Measurements from ENCODE around the gene CCNY.

CCNY gene

DNA sequence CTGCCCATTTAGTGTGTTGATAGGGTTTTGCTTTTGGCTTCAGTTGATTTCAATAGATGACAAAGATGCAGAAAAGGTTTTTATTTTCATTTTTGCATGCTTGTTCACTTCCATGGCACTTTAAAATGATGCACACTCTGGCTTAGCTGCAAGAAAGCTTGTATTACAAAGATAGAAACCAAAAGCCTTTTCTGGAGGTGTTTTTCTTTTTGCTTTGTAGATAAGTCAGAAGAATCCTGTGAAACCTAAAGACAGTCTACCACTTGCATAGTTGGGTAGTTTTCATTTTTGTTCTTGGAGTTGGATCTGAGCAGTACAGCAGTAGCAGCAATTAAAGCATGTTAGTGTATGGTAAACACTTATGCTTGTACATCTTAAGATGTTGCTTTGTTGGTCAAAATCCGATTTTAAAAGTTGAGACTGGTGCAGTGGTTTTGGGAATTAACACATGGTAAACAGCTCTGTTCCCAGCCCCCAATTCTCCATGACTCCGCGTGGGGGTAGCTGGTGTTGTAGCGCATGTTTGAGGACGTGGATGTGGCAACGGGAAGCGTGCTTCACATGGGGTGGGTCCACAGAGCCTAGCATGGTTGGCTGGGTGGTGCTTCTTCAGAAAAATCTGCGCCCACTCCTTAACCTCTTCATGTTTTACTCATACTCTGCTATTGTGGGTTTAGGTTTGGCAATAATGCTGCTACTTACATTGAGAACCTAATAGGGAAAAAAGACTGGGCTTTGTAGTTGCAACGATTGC is 19.8 kb downstream of the CCNY start:
- DNase-seq (ENCODE audit: low read depth) = no peak

DNA sequence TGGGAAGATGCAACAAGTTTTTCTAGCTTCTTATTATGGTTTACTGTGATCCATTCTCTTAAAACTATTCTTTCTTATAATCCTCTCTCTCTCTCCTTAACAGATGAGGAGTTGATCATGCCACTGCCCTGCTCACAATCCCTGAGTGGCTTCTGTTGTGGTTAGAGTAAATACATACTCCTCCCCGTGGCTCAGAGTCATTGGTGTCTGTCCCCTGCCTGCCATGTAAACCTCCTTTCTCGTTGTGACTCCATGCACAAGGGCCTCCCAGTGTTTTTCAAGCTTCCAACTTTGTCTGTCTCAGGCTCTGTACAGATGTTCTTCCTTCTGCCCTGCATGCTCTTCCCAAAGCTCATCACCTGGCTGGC is 20.4 kb downstream of the CCNY start:
- no peak for DNase-seq (ENCODE audit: low read depth)

DNA sequence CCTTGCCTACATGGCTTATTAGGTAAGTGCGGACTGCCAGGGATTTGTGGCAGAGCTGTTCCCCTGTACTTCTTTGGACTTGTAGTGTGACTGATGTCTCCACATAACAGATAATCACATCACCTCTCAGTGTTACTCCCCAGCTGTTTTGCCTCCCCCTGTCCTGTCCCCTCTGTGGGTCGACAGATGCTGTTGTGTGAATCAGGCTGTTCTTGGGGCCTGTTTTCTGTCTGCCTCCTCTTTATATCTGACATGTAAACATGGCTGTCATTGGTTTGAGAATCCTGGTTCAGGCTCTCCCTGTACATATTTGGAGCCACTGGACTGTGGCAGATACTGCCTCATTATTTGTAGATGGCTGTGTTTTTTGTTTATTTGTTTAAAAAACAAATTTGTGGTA is 22.7 kb downstream of the CCNY start:
- no peak for DNase-seq (ENCODE audit: low read depth)

DNA sequence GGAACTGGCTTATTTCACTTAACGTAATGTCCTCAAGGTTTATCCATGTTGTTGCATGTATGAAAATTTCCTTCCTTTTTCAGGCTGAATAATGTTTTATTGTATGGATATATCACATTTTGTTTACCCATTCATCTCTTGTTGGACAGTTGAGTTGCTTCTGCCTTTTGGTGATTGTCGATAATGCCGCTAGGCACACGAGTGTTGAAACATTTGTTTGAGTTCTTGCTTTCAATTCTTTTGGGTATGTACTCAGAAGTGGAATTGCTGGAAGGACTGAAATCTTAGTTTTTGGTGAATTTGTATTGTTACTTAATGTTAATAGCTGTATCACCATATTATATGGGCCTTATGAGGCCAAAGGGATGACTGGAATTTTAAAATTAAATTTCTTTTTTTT is 23.6 kb downstream of the CCNY start:
- no peak for DNase-seq (ENCODE audit: low read depth)

DNA sequence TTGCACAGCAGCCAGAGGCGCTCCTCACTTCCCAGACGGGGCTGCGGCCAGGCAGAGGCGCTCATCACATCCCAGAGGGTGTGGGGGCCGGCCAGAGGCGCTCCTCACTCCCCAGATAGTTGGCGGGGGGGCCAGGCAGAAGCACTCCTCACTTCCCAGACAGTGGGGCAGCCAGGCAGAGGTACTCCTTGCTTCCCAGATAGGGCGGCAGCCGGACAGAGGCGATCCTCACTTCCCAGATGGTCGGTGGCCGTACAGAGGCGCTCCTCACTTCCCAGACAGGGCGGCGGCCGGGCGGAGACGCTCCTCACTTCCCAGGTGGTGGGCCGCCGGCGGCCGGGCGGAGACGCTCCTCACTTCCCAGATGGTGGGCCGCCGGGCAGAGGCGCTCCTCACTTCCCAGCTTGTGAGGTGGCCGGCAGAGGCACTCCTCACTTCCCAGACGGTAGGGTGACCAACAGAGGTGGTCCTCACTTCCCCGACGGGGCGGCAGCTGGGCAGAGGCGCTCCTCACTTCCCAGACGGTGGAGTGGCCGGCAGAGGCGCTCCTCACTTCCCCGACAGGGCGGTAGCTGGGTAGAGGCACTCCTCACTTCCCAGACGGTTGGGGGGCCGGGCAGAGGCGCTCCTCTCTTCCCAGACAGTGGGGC is 26.5 kb downstream of the CCNY start:
- DNase-seq (ENCODE audit: low read depth) = no peak

DNA sequence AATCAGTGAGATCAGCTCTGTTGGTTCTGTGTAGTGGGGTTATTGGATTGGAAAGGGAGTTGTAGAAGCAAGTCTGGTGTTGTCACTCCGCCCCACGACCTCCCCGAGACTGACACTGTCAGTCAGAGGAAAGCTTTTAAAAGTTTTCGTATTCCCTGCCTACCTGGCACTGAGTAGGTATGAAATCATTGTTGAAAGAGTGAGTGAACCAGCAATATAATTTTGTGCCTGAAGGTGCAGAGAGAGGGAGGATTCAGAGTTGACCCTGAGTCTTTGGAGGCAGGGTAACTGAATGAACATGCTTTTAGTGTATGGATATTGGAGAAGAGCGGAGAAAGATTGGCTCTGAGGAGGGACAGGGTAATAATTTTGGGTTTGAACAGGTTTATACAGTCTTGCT is 27.3 kb downstream of the CCNY start:
- no peak for DNase-seq (ENCODE audit: low read depth)

DNA sequence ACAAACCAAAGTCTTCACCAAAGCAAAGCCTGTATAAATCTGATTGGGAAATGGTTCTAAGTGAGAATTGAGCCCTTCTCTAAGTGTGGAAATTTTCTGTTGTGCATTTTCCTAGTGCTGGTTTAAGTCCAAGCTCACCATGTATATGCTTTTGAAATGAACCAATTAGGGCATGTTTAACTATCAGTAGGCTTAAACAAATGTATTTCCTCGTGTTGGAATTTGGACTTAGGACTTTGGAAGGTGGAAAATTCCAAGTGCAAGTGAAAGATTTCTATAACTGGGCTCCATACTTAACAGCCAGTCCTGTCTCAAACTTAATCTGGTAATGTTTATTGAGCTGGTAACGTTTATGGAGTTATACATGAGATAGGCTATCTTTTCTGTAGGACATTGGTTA is 28.5 kb downstream of the CCNY start:
- no peak for DNase-seq (ENCODE audit: low read depth)

DNA sequence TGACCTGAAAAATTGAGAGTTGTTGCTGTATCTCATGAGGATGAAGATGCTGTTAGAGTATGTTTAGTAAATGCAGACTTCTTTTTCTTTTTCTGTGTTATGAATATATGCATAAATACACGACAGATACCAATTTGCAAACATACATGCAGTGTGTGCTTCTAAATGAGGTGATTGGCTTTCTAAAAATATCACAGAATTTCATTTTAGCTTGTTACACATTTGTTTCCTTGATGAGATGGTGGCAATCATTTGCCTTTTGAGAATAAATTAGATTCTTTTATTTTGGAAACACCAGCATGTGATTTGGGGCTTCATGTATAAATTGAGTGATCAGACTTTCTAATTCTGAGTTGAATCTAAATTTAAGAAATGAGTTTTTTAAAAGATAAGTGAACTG is 29.7 kb downstream of the CCNY start:
- DNase-seq (ENCODE audit: low read depth) = no peak

DNA sequence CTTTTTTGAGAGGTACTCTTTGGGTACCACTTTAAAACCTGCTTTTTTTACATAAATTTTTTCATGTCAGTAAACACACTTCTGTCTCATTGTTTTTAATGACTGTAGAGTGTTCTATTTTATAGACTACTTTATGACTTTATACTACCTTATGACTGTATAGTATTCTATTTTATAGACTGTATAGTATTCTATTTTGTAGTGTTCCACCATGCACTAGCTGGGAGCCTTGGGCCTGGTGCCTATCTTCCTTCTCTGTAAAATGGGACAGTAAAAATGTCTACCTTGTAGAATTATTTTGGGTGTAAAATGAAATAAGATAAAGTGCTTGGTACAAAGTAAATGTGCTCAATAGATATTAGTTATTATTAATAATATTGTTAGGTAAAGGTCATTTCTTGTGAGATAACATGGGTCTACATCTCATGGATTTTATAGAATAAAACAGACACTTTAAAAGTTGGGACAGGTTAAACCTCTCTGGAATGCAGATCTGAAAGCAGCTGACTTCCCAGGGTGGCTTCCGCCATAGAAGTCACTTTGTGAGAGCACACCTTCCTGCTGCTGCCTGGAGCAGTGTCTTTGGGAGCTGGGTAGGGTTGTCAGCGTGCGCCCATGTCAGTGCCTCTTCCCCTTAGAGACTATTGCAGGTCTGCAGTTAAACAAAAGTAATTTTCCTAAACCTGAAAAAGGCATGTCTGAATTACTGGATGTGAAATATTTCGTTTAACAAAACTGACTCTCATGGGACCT is 31.0 kb downstream of the CCNY start:
- DNase-seq (ENCODE audit: low read depth) = no peak

DNA sequence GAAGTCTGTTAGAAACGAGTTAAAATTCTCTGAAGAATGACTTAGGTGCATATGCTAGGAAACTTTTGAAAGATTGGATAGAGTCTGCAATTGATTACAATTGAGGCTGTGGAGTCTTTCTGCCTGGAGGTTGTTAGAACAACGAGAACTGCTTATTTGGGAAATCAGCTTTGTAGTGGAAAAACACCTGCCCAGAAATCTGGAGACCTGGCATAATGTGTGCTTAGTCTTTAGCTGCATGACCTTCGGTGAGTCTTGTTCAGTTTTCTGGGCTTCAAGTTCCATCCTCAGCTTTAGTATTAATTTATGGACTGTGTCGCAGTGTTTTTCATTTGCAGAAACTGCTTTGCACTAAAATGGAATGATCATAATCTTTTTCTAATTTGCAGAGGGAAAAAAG is 31.7 kb downstream of the CCNY start:
- DNase-seq (ENCODE audit: low read depth) = no peak

DNA sequence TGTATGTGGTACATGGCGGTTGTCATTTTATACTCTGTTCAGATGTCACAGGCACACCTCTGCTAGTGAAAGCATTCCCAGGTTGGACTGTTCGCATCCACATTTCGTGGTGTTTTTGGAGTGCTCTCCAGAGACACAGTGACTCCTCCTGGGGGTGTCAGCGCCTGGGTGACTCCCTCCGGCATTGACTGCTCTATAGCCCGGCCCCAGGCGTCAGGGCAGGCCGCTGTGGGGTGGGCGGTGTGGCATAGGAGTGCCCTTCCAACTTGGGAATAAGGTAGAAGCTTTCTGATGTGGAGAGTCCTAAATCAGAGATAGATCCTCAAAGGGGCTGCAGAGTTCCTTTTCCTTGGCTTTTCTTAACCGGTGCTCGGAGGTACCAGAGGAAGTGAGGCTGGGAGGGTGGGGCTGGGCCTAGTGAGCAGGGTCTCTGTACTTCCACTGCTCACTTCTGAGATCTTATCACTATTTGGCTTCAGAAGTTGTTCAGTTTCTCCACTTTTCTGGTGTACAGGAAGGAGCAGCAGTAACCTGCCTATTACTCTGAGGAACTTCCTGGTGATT is 32.3 kb downstream of the CCNY start:
- no peak for DNase-seq (ENCODE audit: low read depth)

DNA sequence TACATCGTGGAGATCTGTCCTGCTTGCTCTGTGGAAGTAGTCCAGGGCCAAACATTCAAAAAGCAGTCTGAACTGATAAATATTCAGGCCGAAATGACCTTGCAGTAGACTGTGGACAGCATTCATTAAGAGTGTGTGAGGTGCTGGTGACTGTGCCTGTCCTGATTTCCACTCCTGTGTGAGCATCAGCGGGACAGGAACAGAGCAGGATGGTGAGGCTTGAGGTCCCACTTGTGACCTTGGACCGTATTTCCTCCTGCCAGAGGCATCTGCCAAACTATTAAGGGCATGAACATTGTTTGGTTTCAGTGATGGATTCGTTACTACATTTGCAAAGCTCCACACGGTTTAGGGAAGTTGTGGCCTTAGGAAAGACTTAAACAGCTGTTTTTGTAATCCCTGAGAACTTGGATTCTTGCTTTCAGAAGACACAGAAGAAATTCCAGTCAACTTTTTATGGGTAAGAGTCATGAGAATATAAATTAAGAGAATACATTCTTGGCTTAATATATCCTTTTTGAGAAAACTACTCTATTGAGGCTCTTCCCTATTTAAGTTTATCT is 32.8 kb downstream of the CCNY start:
- DNase-seq (ENCODE audit: low read depth) = no peak

DNA sequence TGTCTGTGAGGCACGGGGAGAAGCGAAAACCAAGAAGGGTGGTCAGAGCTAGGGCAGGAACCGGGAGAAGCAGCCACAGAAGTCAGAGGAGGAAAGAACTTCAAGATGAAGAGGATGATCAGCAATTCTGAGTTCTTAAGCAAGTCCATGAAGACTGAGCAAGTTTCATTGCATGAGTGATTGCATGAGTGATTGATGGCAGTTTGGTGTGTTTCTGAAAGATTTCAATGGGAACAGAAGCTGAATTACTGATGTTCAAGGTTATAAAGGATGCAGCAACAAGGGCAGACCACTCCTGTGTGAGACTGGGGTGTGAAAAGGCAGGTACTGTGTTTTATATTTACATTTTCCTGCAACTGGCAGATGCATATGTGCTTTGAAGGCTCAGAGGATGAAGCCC is 35.4 kb downstream of the CCNY start:
- DNase-seq (ENCODE audit: low read depth) = no peak

DNA sequence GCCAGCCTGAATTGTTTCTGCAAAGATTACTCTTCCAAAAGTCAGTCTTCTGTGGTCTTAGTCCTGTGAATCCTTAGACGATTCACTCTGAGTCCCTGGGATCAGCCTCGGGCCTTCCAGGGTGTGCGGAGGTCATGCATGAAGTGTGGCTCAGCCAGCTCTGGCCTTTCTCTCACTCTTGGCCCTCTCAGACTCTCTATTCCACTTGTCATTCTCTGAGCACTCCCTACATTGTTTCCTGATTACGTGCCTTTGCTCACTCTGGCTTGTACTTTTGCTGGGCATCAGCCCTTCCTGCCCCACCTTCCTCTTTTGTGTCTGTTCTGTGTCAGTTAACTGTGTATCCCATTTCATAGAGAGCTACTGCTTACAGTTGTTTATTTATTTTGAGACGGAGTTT is 36.0 kb downstream of the CCNY start:
- no peak for DNase-seq (ENCODE audit: low read depth)

DNA sequence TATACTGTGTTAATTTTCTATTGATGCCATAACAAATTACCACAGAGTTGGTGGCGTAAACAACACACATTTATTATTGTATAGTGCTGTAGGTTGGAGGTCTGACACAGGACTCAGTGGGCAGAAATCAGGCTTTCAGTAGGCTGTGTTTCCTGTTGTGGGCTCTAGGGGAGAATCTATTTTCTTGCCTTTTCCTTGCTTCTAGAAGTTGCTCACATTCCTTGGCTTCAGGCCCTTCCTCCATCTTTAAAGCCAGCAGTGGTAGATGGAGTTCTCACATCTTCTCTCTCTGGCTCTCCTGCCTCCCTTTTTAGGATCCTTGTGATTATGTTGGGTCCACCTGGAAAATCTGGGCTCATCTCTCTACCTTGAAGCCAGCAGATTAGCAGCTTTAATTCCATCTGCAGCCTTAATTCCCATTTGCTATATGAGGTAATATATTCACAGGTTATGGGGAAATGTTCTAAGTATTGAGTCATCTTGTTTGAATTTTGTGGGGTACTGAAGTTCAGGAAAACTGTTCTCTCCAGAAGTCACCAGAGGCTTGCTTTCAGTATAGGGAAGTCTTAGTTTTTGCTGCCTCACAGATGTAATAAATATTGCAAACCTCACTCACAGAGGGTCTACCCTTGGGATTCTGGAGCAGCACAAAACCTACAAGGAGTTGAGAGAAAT is 38.9 kb downstream of the CCNY start:
- DNase-seq (ENCODE audit: low read depth) = no peak

DNA sequence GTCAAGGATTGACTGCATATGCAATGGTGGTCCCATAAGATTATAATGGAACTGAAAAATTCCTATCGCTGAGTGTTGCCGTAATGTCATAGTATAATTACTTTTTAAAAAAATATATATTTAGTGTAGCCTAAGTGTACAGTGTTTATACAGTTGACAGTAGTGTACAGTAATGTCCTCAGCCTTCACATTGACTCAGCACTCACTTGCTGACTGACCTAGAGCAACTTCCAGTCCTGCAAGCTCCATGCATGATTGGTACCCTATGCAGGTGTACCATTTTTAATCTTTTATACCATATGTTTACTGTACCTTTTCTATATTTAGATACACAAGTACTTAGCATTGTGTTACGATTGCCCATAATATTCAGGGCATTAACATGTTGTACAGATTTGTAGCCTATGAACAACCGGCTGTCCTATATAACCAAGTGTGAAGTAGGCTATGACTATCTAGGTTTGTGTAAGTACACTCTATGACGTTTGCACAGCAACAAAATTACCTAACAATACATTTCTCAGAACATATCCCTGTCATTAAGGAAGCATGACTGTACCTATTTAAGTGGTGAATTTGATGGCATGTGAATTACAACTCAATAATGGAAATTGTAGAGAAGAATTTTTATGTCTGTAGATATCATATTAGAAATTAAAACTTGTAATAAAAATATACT is 40.9 kb downstream of the CCNY start:
- no peak for DNase-seq (ENCODE audit: low read depth)

DNA sequence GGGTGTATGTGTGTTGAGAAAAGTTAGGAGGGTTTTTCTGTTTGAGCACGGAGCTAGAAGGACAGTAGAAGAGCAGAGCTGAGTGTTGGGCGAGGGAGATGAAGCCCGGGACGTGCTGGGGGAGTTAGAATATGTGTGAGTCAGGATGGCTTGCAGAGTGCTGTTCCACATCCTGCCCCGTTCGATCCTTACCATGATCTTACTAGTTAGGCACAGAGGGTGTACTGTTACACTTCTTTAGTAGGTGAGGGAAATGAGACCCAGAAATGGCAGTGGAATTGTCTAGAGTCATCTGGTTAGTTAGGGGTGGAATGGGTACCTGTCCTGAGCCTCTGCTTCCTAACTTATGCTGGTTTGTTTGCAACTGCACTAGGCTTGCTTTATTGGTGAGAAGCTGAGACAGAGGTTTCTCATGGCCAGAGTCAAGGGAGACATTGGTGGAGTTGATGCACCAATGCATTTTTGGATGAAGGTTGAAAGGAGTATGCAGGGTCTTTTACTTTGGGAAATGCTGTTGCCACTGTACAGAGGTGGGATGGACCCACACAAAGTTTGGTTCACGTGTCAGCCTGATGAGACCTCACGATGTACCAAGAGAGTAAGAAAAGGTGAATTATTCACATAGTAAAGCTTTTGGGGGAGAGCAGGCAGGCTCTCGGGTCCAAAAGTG is 42.4 kb downstream of the CCNY start:
- no peak for DNase-seq (ENCODE audit: low read depth)

DNA sequence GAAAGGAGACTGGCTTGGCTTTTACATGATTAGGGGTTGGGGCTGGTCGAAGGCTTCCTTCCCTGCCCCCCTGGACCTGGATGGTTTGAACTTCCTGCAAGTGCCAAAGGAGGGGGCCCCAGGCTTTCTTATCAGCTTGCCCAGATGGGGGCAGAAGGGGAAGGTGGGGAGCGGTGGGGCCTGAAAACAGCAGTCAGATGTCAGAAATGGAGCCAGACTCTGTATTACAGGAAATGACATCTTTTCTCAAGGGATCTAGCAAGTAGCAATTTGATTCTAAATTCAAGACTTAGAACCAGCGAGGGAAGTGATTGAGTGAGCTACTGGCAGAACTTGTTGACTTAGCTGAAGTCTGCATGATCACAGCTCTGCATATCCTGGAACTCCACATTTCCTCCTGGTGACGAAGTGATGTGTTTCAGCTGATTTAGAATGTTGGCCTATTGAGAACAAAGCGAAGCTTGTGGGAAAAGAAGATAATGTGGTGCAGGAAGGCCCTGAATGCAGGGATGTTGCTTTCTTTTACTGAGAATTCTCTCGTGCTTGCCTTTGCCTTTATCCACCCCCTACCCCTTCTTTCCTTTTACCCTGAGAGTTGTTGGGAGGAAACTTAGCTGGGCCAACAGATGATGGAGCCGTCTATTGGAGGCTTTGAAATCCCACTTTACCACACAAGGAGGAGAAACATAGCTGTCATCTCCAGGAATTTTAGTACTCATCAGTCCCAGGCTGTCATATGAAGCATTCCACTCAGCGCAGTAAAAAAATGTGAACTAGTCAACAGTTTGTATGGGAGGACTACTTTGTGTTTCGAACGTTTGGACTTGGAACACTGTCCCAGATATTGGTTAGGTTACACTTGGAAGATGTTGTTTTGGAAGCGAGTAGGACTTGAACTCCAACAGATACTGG is 43.2 kb downstream of the CCNY start:
- no peak for DNase-seq (ENCODE audit: low read depth)

DNA sequence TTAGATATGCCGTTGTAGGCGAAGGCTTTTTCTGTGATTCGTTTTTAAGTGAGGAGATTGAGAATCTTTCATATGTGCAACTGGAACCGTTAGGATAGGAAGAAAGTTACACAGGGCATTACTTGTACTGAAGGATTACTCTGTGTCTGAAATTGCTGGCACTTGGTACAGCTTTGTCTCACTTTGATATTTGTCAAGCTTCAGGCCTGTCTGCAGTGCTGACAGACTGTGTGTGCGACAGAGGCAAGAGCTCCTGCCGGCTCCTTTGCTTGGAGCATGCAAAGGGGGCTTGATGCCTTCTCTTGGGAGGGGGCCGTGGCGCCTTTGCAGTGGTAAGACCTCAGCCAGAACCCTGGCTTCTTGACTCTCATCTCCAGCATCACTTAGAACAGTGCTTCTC is 45.8 kb downstream of the CCNY start:
- no peak for DNase-seq (ENCODE audit: low read depth)

Measured in activated T-helper 1 cell treated with Interleukin-2 at 50 U/mL for 16 hours (primary cell).